Lung (tissue), 12 donors: Measurements from ENCODE around the gene BRAF. TPM values are rescaled to one million over a fixed set of nuclear protein-coding genes. Genes with fewer than 3 reads are reported as not detected.

Experiments
- ATAC-seq: fragments of 200-7000 bp; cut with Tn5 transposase; one replicate; pipeline ENCODE4 v1.9.1; 2020; ENCODE audit warnings: moderate number of reproducible peaks; ENCODE audit not compliant: insufficient read depth, low FRiP score
- DNase-seq, 3 donors: peaks; one replicate each; pipeline ENCODE4 v3.0.0-alpha.2; 2013 to 2017
- H3K27ac ChIP-seq, 2 donors: one replicate each; pipeline ENCODE4 v1.5.1; 2013; ENCODE audit warnings: mild to moderate bottlenecking in 2 of 2, moderate library complexity in 2 of 2, control low read depth in 1 of 2, inconsistent platforms in 1 of 2, low read depth in 1 of 2, low read length in 1 of 2
- H3K27me3 ChIP-seq, 3 donors: one replicate each; pipeline ENCODE4 v1.5.1; 2013; ENCODE audit warnings: low read length in 2 of 3; ENCODE audit not compliant: control insufficient read depth in 3 of 3, insufficient read depth in 3 of 3
- H3K36me3 ChIP-seq, 4 donors: one replicate each; pipeline ENCODE4 v1.5.1; 2013; ENCODE audit warnings: low read length in 4 of 4, mild to moderate bottlenecking in 1 of 4, moderate library complexity in 1 of 4; ENCODE audit not compliant: control insufficient read depth in 4 of 4, insufficient read depth in 4 of 4
- H3K4me1 ChIP-seq, 5 donors: one replicate each; pipeline ENCODE4 v1.5.1; 2013; ENCODE audit warnings: low read length in 5 of 5, mild to moderate bottlenecking in 2 of 5, moderate library complexity in 1 of 5; ENCODE audit not compliant: control insufficient read depth in 5 of 5, insufficient read depth in 5 of 5
- H3K4me3 ChIP-seq: one replicate; pipeline ENCODE4 v1.5.1; 2013; ENCODE audit warnings: mild to moderate bottlenecking, control low read depth, moderate library complexity
- H3K9ac ChIP-seq, 2 donors: one replicate each; pipeline ENCODE4 v1.5.1; 2013; ENCODE audit warnings: low read length in 2 of 2, control low read depth in 1 of 2; ENCODE audit not compliant: insufficient read depth in 1 of 2
- H3K9me3 ChIP-seq, 4 donors: one replicate each; pipeline ENCODE4 v1.5.1; 2013; ENCODE audit warnings: low read length in 3 of 4, mild to moderate bottlenecking in 1 of 4, moderate library complexity in 1 of 4; ENCODE audit not compliant: control insufficient read depth in 4 of 4, insufficient read depth in 3 of 4
- CTCF ChIP-seq: IDR thresholded peaks from 2 replicates; pipeline ENCODE4 v1.5.1; 2012; ENCODE audit warnings: mild to moderate bottlenecking; ENCODE audit errors: control extremely low read depth, extremely low read depth
- WGBS, 2 donors: extraction: QIAGEN DNeasy Blood & Tissue Kit; methylation state at CpG; one replicate each; pipeline ENCODE4 v1.1.7; 2013; 5-methylcytosine and 5-hydroxymethylcytosine counted together
- polyA plus RNA-seq, 2 donors: library from polyadenylated mRNA; stranded (reverse); fragments of 200-250 nt; gene quantifications; one replicate each; pipeline ENCODE4 v1.2.1, GENCODE V29; 2013
- total RNA-seq, 2 donors: library from RNA; depleted of rRNA in 1 of 2; stranded (reverse); fragments of >200 nt in 1 of 2; gene quantifications; one replicate each; pipeline ENCODE4 v1.2.1, GENCODE V29; 2014 to 2021
- donor health status: control.
- donor health status: control.
- donor health status: Bipolar disorder and iron deficiency.
- donor health status: healthy.
- donor health status: DM: yes; HTN: yes; CAD: no.

BRAF gene
- total and polyA plus RNA-seq, 4 donors: 6.5 to 111 (median 22.3) TPM

- WGBS, 2 donors: 85 to 88% methylated on average over 3 of the region's 3 CpGs
- TF ChIP-seq CTCF: no peak
- H3K36me3 ChIP-seq: peaks cover 0 to 3% (median under 1%) of the 10 kb centered on the region in 4 donors
- H3K27ac ChIP-seq: no peak overlapping the region
- H3K9me3 ChIP-seq: no peaks in the 10 kb centered on the region
- DNase-seq: no peak
- H3K4me3 ChIP-seq: no peak overlapping the region
- peaks cover 0 to 6% (median 0%) of the 10 kb centered on the region in 5 donors for H3K4me1 ChIP-seq
- no peak overlapping the region for H3K9ac ChIP-seq
- no peaks in the 10 kb centered on the region for H3K27me3 ChIP-seq
- no peak for ATAC-seq
These were observed 27.7 kb downstream of the BRAF start for GRCh38 chr7:140896996-140897395.

- peaks cover 0 to 17% (median 4%) of the 10 kb centered on the region in 5 donors for H3K4me1 ChIP-seq
- no peak for ATAC-seq
- no peak for DNase-seq
- H3K4me3 ChIP-seq: no peak overlapping the region
- H3K9ac ChIP-seq: no peak overlapping the region
- H3K27me3 ChIP-seq: no peaks in the 10 kb centered on the region
- no peak for TF ChIP-seq CTCF
- H3K36me3 ChIP-seq: peaks cover 0 to 1% (median 0%) of the 10 kb centered on the region in 4 donors
- WGBS, 2 donors: 87 to 95% methylated on average over 1 of the region's 1 CpG
- no peaks in the 10 kb centered on the region for H3K9me3 ChIP-seq
- no peak overlapping the region for H3K27ac ChIP-seq
These were observed 35.1 kb downstream of the BRAF start for GRCh38 chr7:140889645-140890044.

GRCh38 chr7:140889150-140889549 lies 35.6 kb downstream of the BRAF start:
- Histone ChIP-seq H3K9ac (no peak overlapping the region), H3K36me3 (peaks cover 0 to 1% (median 0%) of the 10 kb centered on the region in 4 donors), H3K4me1 (peaks cover 0 to 17% (median 4%) of the 10 kb centered on the region in 5 donors), H3K9me3 (no peaks in the 10 kb centered on the region), H3K27me3 (no peaks in the 10 kb centered on the region), H3K27ac (no peak overlapping the region), H3K4me3 (no peak overlapping the region)
- TF ChIP-seq CTCF: no peak
- no peak for ATAC-seq
- 73 to 83% methylated on average over 1 of the region's 1 CpG for WGBS, 2 donors
- DNase-seq: no peak

GRCh38 chr7:140888087-140888486 lies 36.6 kb downstream of the BRAF start:
- 93 to 95% methylated on average over 4 of the region's 4 CpGs for WGBS, 2 donors
- TF ChIP-seq CTCF: no peak

More at GRCh38 chr7:140888087-140888486, 36.6 kb downstream of the BRAF start:
- Histone ChIP-seq H3K9me3 (no peaks in the 10 kb centered on the region), H3K27ac (no peak overlapping the region), H3K9ac (no peak overlapping the region), H3K4me3 (no peak overlapping the region), H3K4me1 (peaks cover 0 to 17% (median 4%) of the 10 kb centered on the region in 5 donors), H3K27me3 (no peaks in the 10 kb centered on the region), H3K36me3 (peaks cover 0 to 1% (median 0%) of the 10 kb centered on the region in 4 donors)
- ATAC-seq: no peak
- no peak for DNase-seq
